Testis (tissue), 3 donors: ENCODE measurements around the gene DCTD. TPM values are rescaled to one million over a fixed set of nuclear protein-coding genes. Genes with fewer than 3 reads are reported as not detected.

ENCODE experiments used
- DNase-seq: peaks from one replicate; pipeline ENCODE4 v3.0.0-alpha.2; 2019
- H3K27ac ChIP-seq, 2 donors: fragments of 200-600 bp; sonication (generic); one replicate each; pipeline ENCODE4 v1.5.1; 2019
- H3K27me3 ChIP-seq: fragments of 200-600 bp; sonication (generic); one replicate; pipeline ENCODE4 v1.5.1; 2019
- H3K36me3 ChIP-seq: fragments of 200-600 bp; sonication (generic); one replicate; pipeline ENCODE4 v1.5.1; 2017; ENCODE audit warnings: low read depth; ENCODE audit errors: missing control alignments
- H3K4me1 ChIP-seq: fragments of 200-600 bp; sonication (generic); one replicate; pipeline ENCODE4 v1.5.1; 2019
- H3K4me3 ChIP-seq, 2 donors: fragments of 200-600 bp; sonication (generic); one replicate each; pipeline ENCODE4 v1.5.1; 2017 to 2019
- H3K9me3 ChIP-seq: fragments of 200-600 bp; sonication (generic); one replicate; pipeline ENCODE4 v1.5.1; 2017
- POLR2A ChIP-seq: fragments of 450-650 bp; IDR thresholded peaks from one replicate; pipeline ENCODE4 v1.6.1; 2017; ENCODE audit warnings: antibody characterized with exemption, mild to moderate bottlenecking, moderate library complexity
- WGBS, 2 donors: methylation state at CpG; one replicate each; pipeline ENCODE4 v1.1.5; 2018; 5-methylcytosine and 5-hydroxymethylcytosine counted together
- intact Hi-C: fragments of 100-400 bp; cut with DNase I; formaldehyde crosslinking; loops from one replicate; pipeline ENCODE4 v1.15.1; 2023; ENCODE audit warnings: low total_unique reads
- polyA plus RNA-seq: library from polyadenylated mRNA; stranded (reverse); fragments of 350-450 nt; fragmentation: Illumina TruSeq; extraction: RNeasy Lipid Tissue Mini Kit (QIAGEN cat#74804); gene quantifications from one replicate; pipeline ENCODE4 v1.2.3, GENCODE V29; 2014; ENCODE audit warnings: low read depth, low replicate concordance; ENCODE audit not compliant: insufficient read depth
- total RNA-seq, 2 donors: library from RNA; depleted of rRNA; stranded (reverse); fragments of >200 nt; gene quantifications; one replicate each; pipeline ENCODE4 v1.2.3, GENCODE V29; 2016
- TF ChIP-seq, protein P1 (sequence below), 3 experiments: fragments of 450-650 bp in 2 of 3; fragments of 200-600 bp in 1 of 3; sonication (generic) in 1 of 3; IDR thresholded peaks; one replicate each; pipeline ENCODE4 v1.5.1; 2016 to 2019; ENCODE audit warnings: antibody characterized with exemption in 3 of 3, mild to moderate bottlenecking in 2 of 3, moderate library complexity in 1 of 3

Gene DCTD
- total and polyA plus RNA-seq, 3 donors from 2014 or later = 41.8 to 56.5 (median 45.6) TPM

DNA sequence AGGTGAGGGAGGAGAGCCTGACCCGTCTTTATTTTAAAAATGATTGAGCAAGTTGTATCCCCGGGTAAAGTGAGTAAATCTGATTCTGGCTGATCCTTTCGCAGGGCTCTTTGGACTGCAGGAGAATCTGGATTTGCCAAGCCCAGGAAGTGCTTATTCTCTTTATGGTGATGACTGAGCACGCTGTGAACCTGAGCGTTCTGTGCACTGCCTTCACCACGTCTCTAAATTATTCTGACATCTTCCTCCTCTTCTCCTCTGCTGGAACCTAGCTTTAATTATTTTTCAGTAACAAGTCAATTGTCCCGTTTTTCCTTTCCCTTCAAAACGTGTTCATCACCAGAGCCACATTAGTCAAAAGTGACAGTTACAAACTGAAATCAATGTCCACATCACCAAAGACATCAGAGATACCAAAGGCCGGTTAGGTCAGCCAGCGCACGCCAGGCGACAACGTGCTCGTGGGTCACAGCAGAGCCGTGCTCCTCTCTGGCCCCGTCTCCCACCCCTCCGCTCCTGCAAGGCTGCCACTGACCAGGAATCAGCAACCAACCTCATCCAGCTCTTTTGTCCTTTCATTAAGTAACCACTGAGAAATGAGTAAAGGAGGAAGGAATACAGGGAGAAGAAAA is 74.3 kb downstream of the DCTD start:
- Histone ChIP-seq H3K36me3 (no peaks in the 10 kb centered on the region), H3K4me3 (no peak overlapping the region), H3K27me3 (no peaks in the 10 kb centered on the region), H3K4me1 (no peaks in the 10 kb centered on the region), H3K27ac (no peak overlapping the region), H3K9me3 (no peaks in the 10 kb centered on the region)
- TF ChIP-seq POLR2A = no peak
- TF ChIP-seq, protein P1, sequence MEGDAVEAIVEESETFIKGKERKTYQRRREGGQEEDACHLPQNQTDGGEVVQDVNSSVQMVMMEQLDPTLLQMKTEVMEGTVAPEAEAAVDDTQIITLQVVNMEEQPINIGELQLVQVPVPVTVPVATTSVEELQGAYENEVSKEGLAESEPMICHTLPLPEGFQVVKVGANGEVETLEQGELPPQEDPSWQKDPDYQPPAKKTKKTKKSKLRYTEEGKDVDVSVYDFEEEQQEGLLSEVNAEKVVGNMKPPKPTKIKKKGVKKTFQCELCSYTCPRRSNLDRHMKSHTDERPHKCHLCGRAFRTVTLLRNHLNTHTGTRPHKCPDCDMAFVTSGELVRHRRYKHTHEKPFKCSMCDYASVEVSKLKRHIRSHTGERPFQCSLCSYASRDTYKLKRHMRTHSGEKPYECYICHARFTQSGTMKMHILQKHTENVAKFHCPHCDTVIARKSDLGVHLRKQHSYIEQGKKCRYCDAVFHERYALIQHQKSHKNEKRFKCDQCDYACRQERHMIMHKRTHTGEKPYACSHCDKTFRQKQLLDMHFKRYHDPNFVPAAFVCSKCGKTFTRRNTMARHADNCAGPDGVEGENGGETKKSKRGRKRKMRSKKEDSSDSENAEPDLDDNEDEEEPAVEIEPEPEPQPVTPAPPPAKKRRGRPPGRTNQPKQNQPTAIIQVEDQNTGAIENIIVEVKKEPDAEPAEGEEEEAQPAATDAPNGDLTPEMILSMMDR (IDR thresholded peaks at IDR 0.05) = no peak
- DNase-seq = no peak
- intact Hi-C loops = no loop called here
- WGBS, 2 donors = 41 to 44% methylated on average over 17 of the region's 17 CpGs

DNA sequence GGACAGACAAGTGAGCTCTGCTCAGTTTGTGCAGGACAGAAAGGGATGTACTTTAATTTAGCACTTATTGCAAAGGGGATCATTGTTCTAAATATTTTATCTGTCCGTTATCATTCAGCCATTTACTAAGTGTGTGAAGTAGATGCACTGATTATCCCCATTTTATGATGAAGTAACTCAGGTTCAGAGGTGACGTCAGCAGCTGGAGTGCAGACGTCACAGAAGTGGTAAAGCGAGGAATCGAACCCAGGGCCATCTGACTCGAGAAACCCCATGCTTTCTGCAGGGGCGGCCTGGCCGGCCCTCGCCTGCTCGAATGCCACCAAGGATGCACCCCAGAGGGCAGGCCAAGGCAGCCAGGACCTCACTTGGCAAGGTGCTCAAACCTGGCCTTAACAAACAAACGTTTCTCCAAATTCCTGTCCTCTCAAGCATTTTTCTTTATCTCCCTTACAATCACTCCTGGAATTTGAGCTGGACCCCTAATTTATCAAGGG is 75.0 kb downstream of the DCTD start:
- WGBS, 2 donors = 81 to 85% methylated on average over 11 of the region's 11 CpGs
- Histone ChIP-seq H3K4me3 (no peak overlapping the region), H3K27me3 (no peaks in the 10 kb centered on the region), H3K36me3 (no peaks in the 10 kb centered on the region), H3K9me3 (no peaks in the 10 kb centered on the region), H3K4me1 (no peaks in the 10 kb centered on the region), H3K27ac (no peak overlapping the region)
- TF ChIP-seq POLR2A = no peak
- TF ChIP-seq, protein P1 (IDR thresholded peaks at IDR 0.05) = no peak
- intact Hi-C loops = no loop called here
- DNase-seq = no peak

DNA sequence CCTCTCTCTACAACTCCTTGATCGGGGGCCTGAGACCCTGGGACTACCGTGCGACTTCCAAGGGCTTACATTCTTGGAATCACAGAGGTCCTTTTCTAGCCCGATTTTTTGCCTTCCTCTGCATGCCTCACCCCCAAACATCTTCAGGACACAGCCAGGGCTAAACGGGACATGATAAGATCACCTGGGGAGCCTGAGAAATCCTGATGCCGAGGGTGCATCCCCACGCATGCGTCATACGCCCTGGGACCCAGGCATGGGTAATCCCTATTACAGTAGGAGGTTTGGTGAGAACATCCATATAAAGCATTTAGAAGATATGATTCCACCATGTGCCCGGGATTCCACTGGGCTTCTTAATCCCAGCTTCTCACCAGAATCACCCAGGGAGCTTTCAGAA is 77.1 kb downstream of the DCTD start:
- Histone ChIP-seq H3K4me1 (no peaks in the 10 kb centered on the region), H3K27ac (no peak overlapping the region), H3K36me3 (no peaks in the 10 kb centered on the region), H3K27me3 (no peaks in the 10 kb centered on the region), H3K4me3 (no peak overlapping the region), H3K9me3 (no peaks in the 10 kb centered on the region)
- 90 to 91% methylated on average over 10 of the region's 10 CpGs for WGBS, 2 donors
- TF ChIP-seq, protein P1 (IDR thresholded peaks at IDR 0.05) = no peak
- TF ChIP-seq POLR2A = no peak
- DNase-seq = no peak
- intact Hi-C loops = no loop called here

Other genes with a start within 250 kb of the DCTD start
- 10 to 100 TPM; 64.2 to 76.7 TPM for gene WWC2, start 181.9 kb upstream of the DCTD start, total RNA-seq
- 34.4 TPM for gene WWC2, start 181.9 kb upstream of the DCTD start, polyA plus RNA-seq